ENCODE data around the gene STK35.
A peak's percentile ranks its signal among the peaks of the same experiment; 100 is the strongest.
"Not testable (repeated sequence)": the region's sequence is repeated elsewhere in the genome, so short reads cannot be mapped to it uniquely, and the experiment has no call there.

The STK35 gene

DNA sequence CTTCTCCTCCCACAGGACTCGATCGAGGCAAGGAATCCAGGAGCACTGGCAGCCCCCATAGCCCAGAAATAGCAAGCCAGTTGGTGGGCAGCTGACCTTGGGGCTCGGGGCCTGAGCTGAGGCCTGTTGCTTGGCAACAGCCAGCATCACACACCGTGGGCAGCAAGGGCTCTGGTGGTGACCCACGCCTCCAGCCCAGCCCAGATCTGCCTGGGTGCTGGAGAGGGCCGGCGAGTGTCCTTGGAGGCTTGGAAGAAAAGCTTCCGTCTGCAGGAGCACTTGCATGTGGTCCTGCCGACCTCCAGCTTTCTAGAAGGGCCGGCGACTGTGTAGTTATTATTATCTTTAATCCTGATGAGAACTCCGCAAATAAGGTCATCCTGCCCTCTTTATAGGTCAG is 67.3 kb downstream of the STK35 start:
- DNase-seq (ENCODE audit: low read depth in 1 of 2, low spot score in 1 of 2): no peak
- H3K27me3 ChIP-seq (ENCODE audit: insufficient read depth, poor library complexity, severe bottlenecking): no peaks in the 10 kb centered on the region
- TF ChIP-seq, protein P1, sequence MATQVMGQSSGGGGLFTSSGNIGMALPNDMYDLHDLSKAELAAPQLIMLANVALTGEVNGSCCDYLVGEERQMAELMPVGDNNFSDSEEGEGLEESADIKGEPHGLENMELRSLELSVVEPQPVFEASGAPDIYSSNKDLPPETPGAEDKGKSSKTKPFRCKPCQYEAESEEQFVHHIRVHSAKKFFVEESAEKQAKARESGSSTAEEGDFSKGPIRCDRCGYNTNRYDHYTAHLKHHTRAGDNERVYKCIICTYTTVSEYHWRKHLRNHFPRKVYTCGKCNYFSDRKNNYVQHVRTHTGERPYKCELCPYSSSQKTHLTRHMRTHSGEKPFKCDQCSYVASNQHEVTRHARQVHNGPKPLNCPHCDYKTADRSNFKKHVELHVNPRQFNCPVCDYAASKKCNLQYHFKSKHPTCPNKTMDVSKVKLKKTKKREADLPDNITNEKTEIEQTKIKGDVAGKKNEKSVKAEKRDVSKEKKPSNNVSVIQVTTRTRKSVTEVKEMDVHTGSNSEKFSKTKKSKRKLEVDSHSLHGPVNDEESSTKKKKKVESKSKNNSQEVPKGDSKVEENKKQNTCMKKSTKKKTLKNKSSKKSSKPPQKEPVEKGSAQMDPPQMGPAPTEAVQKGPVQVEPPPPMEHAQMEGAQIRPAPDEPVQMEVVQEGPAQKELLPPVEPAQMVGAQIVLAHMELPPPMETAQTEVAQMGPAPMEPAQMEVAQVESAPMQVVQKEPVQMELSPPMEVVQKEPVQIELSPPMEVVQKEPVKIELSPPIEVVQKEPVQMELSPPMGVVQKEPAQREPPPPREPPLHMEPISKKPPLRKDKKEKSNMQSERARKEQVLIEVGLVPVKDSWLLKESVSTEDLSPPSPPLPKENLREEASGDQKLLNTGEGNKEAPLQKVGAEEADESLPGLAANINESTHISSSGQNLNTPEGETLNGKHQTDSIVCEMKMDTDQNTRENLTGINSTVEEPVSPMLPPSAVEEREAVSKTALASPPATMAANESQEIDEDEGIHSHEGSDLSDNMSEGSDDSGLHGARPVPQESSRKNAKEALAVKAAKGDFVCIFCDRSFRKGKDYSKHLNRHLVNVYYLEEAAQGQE (IDR thresholded peaks at IDR 0.05; ENCODE audit: insufficient replicate concordance, low read depth): no peak
- H3K27ac ChIP-seq (replicated peaks): no peak overlapping the region
- no peak overlapping the region for H3K4me3 ChIP-seq (replicated peaks; ENCODE audit: insufficient read depth, low read length)

DNA sequence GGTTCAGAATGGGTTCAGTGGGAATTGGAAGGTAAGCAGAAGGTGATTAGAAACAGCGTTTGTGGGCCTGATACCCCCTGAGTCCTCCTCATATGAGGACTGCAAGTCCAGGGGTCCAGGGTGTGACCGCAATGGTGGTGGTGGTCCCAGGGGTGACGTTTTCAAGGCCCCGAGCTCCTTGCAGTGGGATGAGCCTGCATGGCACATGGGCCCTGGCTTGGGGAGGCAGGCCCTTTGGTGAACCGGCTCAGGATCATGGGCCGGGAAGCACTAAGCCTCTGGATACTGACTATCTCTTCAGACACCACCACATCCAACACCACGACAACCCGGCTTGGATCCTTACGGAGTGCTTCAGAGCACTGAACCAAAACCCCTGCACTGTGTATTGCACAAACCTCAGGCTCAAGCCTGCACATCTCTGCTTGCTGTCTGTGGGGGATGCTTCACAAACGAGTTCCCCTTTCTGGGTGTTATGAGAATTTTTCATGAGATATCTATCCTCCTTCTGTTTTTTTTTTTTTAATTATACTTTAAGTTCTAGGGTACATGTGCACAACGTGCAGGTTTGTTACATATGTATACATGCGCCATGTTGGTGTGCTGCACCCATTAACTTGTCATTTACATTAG is 67.9 kb downstream of the STK35 start:
- Histone ChIP-seq H3K27me3 (ENCODE audit: insufficient read depth, poor library complexity, severe bottlenecking) (no peaks in the 10 kb centered on the region), H3K27ac (replicated peaks) (no peak overlapping the region), H3K4me3 (replicated peaks; ENCODE audit: insufficient read depth, low read length) (no peak overlapping the region)
- peak; percentile 66; the same call in 1 of the 2 replicates for TF ChIP-seq SPI1 (IDR thresholded peaks at IDR 0.05; ENCODE audit: borderline replicate concordance, low read depth)
- TF ChIP-seq, protein P2, sequence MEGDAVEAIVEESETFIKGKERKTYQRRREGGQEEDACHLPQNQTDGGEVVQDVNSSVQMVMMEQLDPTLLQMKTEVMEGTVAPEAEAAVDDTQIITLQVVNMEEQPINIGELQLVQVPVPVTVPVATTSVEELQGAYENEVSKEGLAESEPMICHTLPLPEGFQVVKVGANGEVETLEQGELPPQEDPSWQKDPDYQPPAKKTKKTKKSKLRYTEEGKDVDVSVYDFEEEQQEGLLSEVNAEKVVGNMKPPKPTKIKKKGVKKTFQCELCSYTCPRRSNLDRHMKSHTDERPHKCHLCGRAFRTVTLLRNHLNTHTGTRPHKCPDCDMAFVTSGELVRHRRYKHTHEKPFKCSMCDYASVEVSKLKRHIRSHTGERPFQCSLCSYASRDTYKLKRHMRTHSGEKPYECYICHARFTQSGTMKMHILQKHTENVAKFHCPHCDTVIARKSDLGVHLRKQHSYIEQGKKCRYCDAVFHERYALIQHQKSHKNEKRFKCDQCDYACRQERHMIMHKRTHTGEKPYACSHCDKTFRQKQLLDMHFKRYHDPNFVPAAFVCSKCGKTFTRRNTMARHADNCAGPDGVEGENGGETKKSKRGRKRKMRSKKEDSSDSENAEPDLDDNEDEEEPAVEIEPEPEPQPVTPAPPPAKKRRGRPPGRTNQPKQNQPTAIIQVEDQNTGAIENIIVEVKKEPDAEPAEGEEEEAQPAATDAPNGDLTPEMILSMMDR (IDR thresholded peaks at IDR 0.05; ENCODE audit: insufficient read depth, low read length): no peak
- peak in 1 of 2 experiments; percentile 63 for DNase-seq (ENCODE audit: low read depth in 1 of 2, low spot score in 1 of 2)

DNA sequence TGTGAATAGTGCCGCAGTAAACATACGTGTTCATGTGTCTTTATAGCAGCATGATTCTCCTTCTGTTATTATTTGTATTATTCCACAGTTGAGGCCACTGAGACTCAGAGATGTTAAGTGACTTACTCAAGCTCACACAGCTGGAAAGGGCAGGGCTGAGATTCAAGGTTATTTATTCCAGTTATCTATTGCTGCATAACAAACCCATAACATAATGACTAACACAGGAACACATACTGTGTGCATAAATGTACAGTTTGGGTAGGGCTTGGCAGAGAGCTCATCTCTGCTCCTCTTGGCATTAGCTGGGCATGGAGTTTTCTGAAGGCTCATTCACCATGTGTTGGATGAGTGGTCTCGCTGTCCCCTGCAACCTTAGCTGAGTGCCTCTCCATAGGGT is 68.8 kb downstream of the STK35 start:
- TF ChIP-seq POLR2AphosphoS5 (IDR thresholded peaks at IDR 0.05; ENCODE audit: low read depth): no peak
- TF ChIP-seq, protein P2 (IDR thresholded peaks at IDR 0.05; ENCODE audit: insufficient read depth, low read length): no peak
- TF ChIP-seq SPI1 (IDR thresholded peaks at IDR 0.05; ENCODE audit: borderline replicate concordance, low read depth): no peak
- H3K4me3 ChIP-seq (replicated peaks; ENCODE audit: insufficient read depth, low read length): no peak overlapping the region
- no peak for DNase-seq (ENCODE audit: low read depth in 1 of 2, low spot score in 1 of 2)
- no peaks in the 10 kb centered on the region for H3K27me3 ChIP-seq (ENCODE audit: insufficient read depth, poor library complexity, severe bottlenecking)
- H3K27ac ChIP-seq (replicated peaks): no peak overlapping the region

GRCh38 chr20:2171266-2171790 is 69.7 kb downstream of the STK35 start:
- TF ChIP-seq GABPA (IDR thresholded peaks at IDR 0.05; ENCODE audit: low read depth) (no peak), POLR2AphosphoS5 (IDR thresholded peaks at IDR 0.05; ENCODE audit: low read depth) (no peak), SPI1 (IDR thresholded peaks at IDR 0.05; ENCODE audit: borderline replicate concordance, low read depth) (no peak)
- TF ChIP-seq, protein P2 (IDR thresholded peaks at IDR 0.05; ENCODE audit: insufficient read depth, low read length): no peak
- TF ChIP-seq, protein P1 (IDR thresholded peaks at IDR 0.05; ENCODE audit: insufficient replicate concordance, low read depth): no peak
- H3K27me3 ChIP-seq (ENCODE audit: insufficient read depth, poor library complexity, severe bottlenecking): no peaks in the 10 kb centered on the region
- no peak overlapping the region for H3K27ac ChIP-seq (replicated peaks)
- H3K4me3 ChIP-seq (replicated peaks; ENCODE audit: insufficient read depth, low read length): no peak overlapping the region
- peak in 1 of 2 experiments; percentile 11 for DNase-seq (ENCODE audit: low read depth in 1 of 2, low spot score in 1 of 2)

DNA sequence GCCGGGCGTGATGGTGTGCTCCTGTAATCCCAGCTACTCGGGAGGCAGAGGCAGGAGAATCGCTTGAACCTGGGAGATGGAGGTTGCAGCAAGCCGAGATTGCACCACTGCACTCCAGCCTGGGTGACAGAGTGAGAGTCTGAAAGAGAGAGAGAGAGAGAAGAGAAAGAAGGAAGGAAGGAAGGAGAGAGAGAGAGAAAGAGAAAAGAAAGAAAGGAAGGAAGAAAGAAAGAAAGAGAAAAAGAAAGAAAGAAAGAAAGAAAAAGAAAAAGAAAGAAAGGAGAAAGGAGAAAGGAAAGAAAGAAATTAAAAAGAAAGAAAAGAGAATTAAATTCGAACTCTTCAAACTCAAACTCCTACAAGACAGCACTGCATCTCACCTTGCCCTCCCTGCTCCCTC is 70.2 kb downstream of the STK35 start:
- not testable (repeated sequence) for H3K27me3 ChIP-seq (ENCODE audit: insufficient read depth, poor library complexity, severe bottlenecking); DNase-seq (ENCODE audit: low read depth in 1 of 2, low spot score in 1 of 2); H3K4me3 ChIP-seq (replicated peaks; ENCODE audit: insufficient read depth, low read length); H3K27ac ChIP-seq (replicated peaks)

All from HL-60 (cell line).